ENCODE data around the gene NPPA. TPM values are rescaled to one million over a fixed set of nuclear protein-coding genes. Genes with fewer than 3 reads are reported as not detected.

The NPPA gene
- total and polyA plus RNA-seq, 9 of the 15 experiments (the other 6 are each of a cell fraction or from before 2014, with no cell fraction given) = not detected

DNA sequence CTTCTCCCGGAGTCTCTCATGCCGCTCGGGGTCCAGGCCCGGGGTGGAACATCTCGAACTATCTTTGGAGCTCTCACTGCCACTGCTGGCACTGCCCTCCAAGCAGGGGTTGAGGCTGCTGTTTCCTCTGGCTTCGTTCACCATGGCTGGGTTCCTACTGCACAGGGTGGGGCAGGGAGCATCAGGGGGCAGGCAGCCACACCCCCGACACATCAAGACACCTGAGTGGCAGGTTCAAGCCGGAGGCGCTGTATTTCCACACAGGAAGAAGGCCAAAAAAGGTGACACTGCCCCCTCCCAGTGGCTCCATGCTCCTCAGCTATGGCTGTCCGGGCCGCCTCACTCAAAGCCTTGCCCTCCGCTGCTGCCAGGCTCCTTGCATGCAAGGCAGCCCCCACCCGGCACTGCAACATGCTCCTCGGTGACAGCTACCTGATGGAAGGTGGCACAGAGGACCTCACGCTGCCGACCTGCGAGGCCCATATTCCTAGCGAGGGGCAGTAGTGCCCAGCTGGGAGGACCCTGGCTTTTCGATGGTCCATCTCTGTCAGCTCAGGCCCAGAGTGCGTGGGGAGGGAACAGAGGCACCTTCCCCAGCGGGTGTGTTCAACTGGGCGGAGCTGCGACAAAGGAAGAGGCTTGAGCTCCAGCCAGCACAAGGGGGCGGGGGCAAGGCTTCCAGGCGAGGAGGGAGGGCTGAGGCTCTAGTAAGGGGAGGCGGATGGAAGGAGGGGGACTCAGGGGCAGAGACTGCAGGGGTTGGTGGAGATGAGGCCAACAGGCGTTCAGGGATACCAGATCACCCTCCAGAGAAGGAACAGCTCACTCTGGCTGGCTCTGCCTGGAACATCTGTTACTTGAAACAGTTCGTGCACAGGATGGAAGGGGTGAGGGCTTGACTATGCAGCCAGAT, 44.4 kb downstream of the NPPA start (continued):
- TF ChIP-seq ATF3 (IDR thresholded peaks at IDR 0.05) (no peak), ATF3 (CRISPR knock-in tag; conservative IDR thresholded peaks at IDR 0.05) (no peak), ZNF3 (CRISPR knock-in tag; IDR thresholded peaks at IDR 0.05) (no peak), HMG20A (CRISPR knock-in tag; conservative IDR thresholded peaks at IDR 0.05) (no peak), TGIF2 (CRISPR knock-in tag; IDR thresholded peaks at IDR 0.05) (no peak), TOE1 (IDR thresholded peaks at IDR 0.05; ENCODE audit: borderline replicate concordance) (no peak), TOE1 (CRISPR knock-in tag; IDR thresholded peaks at IDR 0.05; ENCODE audit: borderline replicate concordance, low read depth) (0 out of 2 replicates have a peak, but pooled peaks have one; percentile 35), PRPF4 (IDR thresholded peaks at IDR 0.05; ENCODE audit: insufficient read depth, low read depth, low read length, poor library complexity, severe bottlenecking) (no peak), YY1 (IDR thresholded peaks at IDR 0.05; ENCODE audit: borderline replicate concordance in 1 of 3, control insufficient read depth in 1 of 3, extremely low read depth in 1 of 3, insufficient read depth in 3 of 3, insufficient read length in 1 of 3, insufficient replicate concordance in 2 of 3, low read depth in 1 of 3, low read length in 2 of 3) (peak in 1 of 3 experiments; percentile 17), ZNF12 (CRISPR knock-in tag; IDR thresholded peaks at IDR 0.05) (no peak), NRF1 (conservative IDR thresholded peaks at IDR 0.05 in 1 of 2, IDR thresholded peaks at IDR 0.05 in 1 of 2) (peak; percentile 78 to 80), CREB3L1 (IDR thresholded peaks at IDR 0.05; ENCODE audit: borderline replicate concordance, low read depth) (no peak), ERF (CRISPR knock-in tag; IDR thresholded peaks at IDR 0.05) (no peak), CBX8 (IDR thresholded peaks at IDR 0.05; ENCODE audit: borderline replicate concordance, extremely low read depth, low read depth, low read length, poor library complexity, severe bottlenecking) (no peak), ZNF639 (CRISPR knock-in tag; conservative IDR thresholded peaks at IDR 0.05 in 1 of 2, IDR thresholded peaks at IDR 0.05 in 1 of 2) (no peak), CTCF (IDR thresholded peaks at IDR 0.05 in 2 of 3, conservative IDR thresholded peaks at IDR 0.05 in 1 of 3; ENCODE audit: insufficient read depth in 2 of 3, low read depth in 1 of 3, low read length in 3 of 3) (no peak), ZSCAN32 (CRISPR knock-in tag; IDR thresholded peaks at IDR 0.05) (no peak), KAT8 (IDR thresholded peaks at IDR 0.05; ENCODE audit: low read depth) (no peak), DNMT1 (IDR thresholded peaks at IDR 0.05) (no peak), ZNF184 (CRISPR knock-in tag; IDR thresholded peaks at IDR 0.05) (no peak)

Data from K562 (cell line).